SK-N-DZ (cell line): ENCODE measurements around the gene INTS7.

Experiments used
- DNase-seq: peaks from one replicate; pipeline ENCODE4 v3.0.0-alpha.2; 2015; ENCODE audit warnings: low spot score
- small RNA-seq, 2 experiments: library from RNA; depleted of rRNA; stranded (forward); fragments of <200 nt; gene quantifications; one replicate each; pipeline ENCODE3, GENCODE V24; 2014

INTS7 gene

DNA sequence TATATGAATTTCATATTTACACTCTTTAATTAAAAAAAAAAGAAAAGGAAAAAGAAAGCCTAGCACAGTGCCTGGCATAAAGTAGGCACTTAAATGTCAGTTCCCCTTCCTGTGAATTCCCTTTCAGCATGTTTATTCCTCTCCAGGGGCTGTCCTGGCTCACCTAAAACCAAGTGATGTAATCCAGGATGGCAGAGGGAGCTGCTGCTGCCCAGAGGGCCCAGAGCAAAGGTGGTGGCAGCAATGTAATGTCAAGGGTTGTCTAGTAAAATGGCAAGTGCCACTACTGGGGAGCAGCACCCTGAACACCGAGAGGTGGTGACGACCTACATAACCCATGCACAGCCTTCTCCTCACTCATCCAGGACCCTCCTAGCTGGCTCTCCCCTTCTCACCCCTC, 126.4 kb downstream of the INTS7 start:
- no peak for DNase-seq

DNA sequence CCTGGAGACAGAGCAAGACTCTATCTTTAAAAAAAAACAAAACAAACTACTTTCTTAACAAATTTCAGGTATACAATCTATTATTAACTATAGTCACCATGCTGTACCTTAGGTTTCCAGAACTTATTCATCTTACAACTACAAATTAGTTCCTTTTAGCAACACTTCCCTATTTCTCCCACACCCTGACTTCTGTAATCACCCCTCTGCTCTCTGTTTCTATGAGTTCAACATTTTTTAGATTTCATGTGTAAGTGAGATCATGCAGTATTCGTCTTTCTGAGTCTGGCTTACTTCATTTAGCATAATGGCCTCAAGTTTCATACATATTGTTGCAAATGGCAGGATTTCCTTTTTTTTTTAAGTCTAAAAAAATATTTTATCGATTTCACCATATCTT, 126.9 kb downstream of the INTS7 start:
- DNase-seq = no peak

DNA sequence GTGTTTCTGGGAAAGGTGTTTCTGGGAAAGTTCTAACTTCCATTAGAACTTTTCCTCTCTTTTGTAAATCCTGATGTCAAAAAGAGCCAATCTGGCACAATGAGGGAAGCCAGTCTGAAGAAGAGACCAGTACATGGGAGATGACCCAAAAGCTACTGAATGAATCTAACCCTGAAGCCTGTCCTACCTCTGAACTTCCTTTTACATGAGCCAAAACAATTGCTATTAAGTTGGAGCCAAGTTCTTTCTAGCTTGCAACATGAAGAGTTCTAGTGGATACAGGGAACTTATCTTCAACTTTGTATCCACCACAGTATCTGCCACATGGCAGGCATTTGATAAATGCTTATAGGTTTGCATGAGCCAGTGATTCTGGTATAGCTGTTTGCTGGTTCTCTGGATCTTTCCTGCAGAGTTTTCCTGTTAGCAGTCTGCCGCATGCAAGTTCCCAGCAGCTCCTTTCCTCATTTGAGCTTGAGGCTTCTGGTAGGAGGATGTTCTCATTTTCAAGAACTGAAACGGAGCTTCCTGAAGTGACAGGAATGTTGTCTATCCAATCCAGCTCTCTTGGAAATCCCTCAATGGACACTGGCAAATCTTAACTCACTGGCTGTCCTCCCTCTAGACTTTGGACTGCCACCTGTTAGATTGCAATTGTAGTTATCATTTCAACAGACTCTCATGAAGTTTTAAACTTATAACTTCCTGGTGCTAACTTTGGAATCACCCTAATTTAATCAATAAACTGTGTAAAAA, 131.7 kb downstream of the INTS7 start:
- DNase-seq = no peak

DNA sequence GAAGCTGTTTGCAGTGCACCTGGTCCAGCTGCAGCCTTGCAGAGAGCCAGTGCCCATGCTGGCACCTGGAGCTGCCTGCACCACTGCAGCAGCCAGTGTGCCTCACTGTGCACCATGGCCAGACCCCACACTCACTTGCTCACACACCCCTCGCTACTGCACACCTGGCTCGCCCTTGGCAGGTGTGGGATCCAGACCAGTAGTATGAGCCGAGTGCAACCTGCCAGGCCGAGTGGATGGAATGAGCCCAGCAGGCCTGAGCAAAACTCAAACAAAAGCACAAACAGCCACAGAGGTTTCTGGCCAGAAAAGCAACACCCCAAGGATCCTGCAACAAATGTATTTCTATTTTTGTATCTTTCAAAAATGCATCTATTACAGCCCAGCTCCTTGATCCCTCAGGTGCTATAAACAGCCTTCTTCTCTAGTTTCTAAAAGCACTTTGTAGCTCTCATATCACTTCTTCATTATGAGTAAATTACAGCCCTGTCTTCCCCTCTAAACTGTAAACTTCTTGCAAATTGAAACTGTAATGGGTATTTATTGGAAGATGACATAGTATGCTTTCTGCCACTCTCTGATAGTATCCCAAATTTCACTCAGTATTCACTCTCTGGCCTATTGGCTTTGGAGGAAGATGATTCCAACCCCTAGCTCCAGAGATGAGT, 132.6 kb downstream of the INTS7 start:
- DNase-seq = no peak

DNA sequence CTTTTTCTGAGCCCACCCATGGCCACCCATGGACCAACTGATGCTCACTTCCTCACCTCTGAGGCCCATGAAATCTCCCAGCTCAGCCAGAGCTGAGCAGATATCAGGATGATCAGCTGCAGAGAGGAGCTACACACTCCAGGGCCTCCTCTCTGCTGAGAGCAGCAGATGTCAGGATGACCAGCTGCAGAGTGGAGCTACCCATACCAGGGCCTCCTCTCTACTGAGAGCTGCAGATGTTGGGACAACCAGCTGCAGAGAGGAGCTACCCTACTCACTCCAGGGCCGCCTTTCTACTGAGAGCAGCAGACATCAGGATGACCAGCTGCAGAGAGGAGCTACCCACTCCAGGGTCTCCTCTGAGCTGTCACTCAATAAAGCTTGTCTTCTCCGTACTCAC, 133.4 kb downstream of the INTS7 start:
- DNase-seq = no peak

DNA sequence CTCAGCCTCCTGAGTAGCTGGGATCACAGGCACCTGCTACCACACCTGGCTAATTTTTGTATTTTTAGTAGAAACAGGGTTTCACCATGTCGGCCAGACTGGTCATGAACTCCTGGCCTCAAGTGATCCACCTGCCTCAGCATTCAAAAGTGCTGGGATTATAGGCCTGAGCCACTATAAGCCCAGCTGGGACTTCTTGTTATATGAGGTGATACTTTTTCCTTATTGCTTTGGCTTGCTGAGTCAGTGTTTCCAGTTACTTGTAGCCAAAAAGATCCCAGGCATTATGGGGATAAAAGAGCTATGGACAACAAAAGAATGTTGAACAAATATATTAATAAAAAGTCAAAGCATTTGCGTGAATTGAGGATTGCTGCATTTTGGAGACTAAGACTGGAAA, 134.9 kb downstream of the INTS7 start:
- DNase-seq = no peak

DNA sequence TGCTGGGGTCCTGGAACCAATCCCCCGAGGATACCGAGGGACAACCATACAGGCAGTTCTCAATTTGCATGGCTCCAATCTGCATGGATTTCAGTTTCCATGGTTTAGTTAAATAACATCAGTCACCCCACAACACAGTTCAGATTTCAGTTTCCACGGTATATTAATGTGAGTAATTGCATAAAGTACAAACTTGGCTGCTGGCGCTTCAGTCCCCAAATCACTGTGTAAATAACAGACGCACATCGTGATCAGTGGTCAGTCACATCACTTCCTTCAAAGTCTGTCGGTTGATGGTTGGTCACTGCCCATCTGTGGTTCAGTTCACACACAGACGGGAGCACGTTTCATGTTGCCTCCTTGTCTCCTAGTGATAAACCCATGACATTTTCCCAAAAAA, 138.4 kb downstream of the INTS7 start:
- DNase-seq = no peak

DNA sequence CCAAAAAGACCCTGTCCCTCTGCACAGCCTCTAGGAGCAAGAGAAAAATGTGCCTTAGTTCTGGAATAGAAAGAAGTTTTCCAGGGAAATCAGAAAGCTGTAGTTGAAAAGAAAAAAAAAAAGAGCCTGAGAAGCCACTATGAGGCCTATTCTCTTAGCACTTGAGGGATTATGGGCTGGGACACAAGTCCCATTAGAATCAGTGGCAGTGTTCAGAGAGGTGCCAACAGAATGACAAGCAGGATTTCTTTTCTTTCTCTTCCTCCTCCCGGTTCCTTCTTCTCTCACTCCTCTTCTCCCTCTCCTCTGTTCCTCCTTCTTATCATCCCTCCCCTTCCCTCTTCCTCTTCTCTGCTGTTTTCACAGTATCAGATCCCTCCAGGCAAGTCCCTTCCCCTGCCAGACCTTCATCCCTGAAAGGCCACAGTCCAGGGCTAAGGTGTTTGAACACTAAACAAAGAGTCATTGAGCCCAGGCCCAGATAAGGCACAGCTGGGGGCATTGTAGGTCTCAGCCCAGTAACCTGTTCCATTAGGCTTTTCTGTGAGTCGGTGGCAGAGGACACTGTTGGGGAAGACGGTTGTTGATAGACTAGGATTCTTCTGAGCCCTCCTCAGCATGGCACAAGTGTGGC, 140.1 kb downstream of the INTS7 start:
- no peak for DNase-seq

DNA sequence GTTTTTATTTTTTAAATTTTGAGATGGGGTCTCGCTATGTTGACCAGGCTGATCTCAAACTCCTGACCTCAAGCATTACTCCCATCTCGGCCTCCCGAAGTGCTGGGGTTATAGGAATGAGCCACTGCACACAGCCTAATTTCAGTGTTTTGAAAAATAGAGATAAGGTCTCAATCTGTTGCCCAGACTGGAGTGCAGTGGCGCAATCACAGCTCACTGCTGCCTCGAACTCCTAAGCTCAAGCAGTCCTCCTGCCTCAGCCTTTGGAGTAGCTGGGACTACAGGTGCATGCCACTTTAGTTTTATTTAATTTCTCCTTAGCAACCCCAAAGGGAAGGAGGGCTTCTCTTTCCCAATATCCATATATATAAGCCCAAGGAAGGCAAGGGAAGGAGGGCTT, 141.0 kb downstream of the INTS7 start:
- no peak for DNase-seq

DNA sequence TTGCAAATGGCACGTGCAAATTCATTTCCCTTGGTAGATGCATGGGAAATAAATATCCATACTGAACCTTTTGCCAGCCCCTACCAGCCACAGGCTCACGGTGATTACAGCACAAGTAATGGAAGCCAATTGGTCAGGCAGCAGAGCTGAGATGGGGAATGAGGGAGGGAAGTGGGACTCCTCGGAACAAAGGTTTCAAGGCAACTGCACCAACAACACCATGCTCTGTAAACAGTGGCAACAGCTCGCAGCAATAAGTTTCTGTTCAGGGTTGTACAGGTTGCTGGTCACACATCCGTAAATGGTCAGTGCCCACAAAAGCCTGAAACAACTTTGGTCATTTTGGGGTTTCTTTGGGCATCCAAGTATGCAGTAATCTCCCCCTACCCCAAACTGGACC, 142.1 kb downstream of the INTS7 start:
- DNase-seq = no peak

DNA sequence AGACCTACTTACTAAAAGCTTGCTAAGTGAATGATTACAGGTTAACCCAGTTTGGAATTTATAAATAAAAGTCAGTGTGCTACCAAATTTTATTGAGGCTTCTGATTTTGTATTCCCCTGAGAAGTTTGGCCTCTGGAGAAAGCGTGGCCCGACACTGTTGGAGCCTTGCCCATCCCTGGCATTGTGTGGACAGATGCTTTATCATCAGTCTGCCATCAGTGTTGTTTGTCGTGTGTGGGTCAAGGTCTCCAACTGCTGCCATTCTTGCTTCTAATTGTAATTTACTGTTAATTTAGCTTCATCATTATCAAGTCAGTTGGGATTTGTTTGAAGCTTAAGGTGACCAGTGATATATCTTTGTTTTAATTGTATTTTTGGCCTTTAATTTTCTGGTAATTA, 142.8 kb downstream of the INTS7 start:
- DNase-seq = no peak

DNA sequence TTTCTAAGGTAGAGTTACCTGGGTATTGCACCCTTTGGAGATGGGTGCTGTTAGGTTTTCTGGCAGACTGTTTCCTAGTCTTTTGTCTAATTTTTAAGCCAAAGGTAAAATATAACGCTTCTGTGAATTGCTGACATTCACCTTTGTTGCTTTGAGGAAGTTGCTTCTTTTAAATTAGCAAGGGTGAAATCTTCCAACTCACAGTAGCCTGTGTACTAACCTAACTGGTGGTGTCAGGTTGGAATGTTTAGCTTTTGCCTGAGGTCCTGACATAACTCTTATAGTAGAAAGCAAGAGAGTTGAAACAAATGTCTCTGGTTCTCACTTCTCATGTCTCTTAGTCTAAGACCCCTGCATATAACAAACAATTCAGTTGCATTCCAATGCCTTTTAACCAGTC, 143.6 kb downstream of the INTS7 start:
- DNase-seq = no peak

Small RNA genes lying within 50 kb of the gene (small RNA-seq; reads per million reads assigned to genes)
- gene MIR3122 (0 reads per million in 2 experiments), gene RF00568 (0 reads per million in 2 experiments)
